KMS-11 (cell line): ENCODE measurements around the gene TMEM40.

Experiments
- H2AFZ ChIP-seq: fragments of 200-600 bp; sonication (generic); 2 replicates; pipeline ENCODE4 v1.6.1; 2016; ENCODE audit warnings: antibody characterized with exemption, mixed run types, low read depth
- H3K27ac ChIP-seq: fragments of 200-600 bp; sonication (generic); 2 replicates; pipeline ENCODE4 v1.6.1; 2016; ENCODE audit warnings: mild to moderate bottlenecking, mixed run types
- H3K27me3 ChIP-seq: fragments of 200-600 bp; sonication (generic); 2 replicates; pipeline ENCODE4 v1.6.1; 2017; ENCODE audit warnings: mild to moderate bottlenecking, low read depth, mixed run types, moderate library complexity; ENCODE audit not compliant: insufficient read depth
- H3K36me3 ChIP-seq: fragments of 200-600 bp; sonication (generic); 2 replicates; pipeline ENCODE4 v1.6.1; 2017; ENCODE audit warnings: mild to moderate bottlenecking, mixed run types; ENCODE audit not compliant: insufficient read depth
- H3K4me1 ChIP-seq: fragments of 200-600 bp; sonication (generic); 2 replicates; pipeline ENCODE4 v1.6.1; 2016; ENCODE audit warnings: mild to moderate bottlenecking, low read depth, mixed run types; ENCODE audit not compliant: poor library complexity, severe bottlenecking
- H3K4me2 ChIP-seq: fragments of 200-600 bp; sonication (generic); 2 replicates; pipeline ENCODE4 v1.7.0; 2016; ENCODE audit warnings: mild to moderate bottlenecking, mixed run types
- H3K4me3 ChIP-seq: fragments of 200-600 bp; sonication (generic); IDR thresholded peaks from 2 replicates; pipeline ENCODE4 v1.6.1; 2017; ENCODE audit warnings: low read depth, low read length, mixed read lengths; ENCODE audit not compliant: insufficient read depth
- H3K79me2 ChIP-seq: fragments of 200-600 bp; sonication (generic); 2 replicates; pipeline ENCODE4 v1.6.1; 2016; ENCODE audit warnings: low read depth, mixed run types; ENCODE audit not compliant: insufficient read depth
- H3K9ac ChIP-seq: fragments of 200-600 bp; sonication (generic); 2 replicates; pipeline ENCODE4 v1.6.1; 2016; ENCODE audit warnings: mild to moderate bottlenecking, mixed run types
- H4K20me1 ChIP-seq: fragments of 200-600 bp; sonication (generic); 2 replicates; pipeline ENCODE4 v1.6.1; 2016; ENCODE audit warnings: mild to moderate bottlenecking, mixed run types; ENCODE audit not compliant: insufficient read depth
- CTCF ChIP-seq: fragments of 200-600 bp; sonication (generic); conservative IDR thresholded peaks from 2 replicates; pipeline ENCODE4 v1.6.1; 2017; ENCODE audit warnings: low read depth, mild to moderate bottlenecking, antibody characterized with exemption, low read length, moderate library complexity, mixed read lengths

TMEM40 gene

GRCh38 chr3:12756635-12757034 lies 2.4 kb downstream of the TMEM40 start:
- no peaks in the 10 kb centered on the region for H3K36me3 ChIP-seq
- H3K27ac ChIP-seq, result no peak overlapping the region
- H2AFZ ChIP-seq, result no peak overlapping the region
- H3K79me2 ChIP-seq, result no peaks in the 10 kb centered on the region
- H3K4me1 ChIP-seq, result no peaks in the 10 kb centered on the region
- no peak overlapping the region for H3K4me2 ChIP-seq
- no peaks in the 10 kb centered on the region for H3K27me3 ChIP-seq
- H3K9ac ChIP-seq, result no peak overlapping the region
- no peaks in the 10 kb centered on the region for H4K20me1 ChIP-seq
- no peak for TF ChIP-seq CTCF
- H3K4me3 ChIP-seq, result no peak overlapping the region

GRCh38 chr3:12756175-12756574 lies 2.9 kb downstream of the TMEM40 start:
- no peak overlapping the region for H3K27ac ChIP-seq
- no peaks in the 10 kb centered on the region for H4K20me1 ChIP-seq
- H3K4me2 ChIP-seq, result no peak overlapping the region
- H3K27me3 ChIP-seq, result no peaks in the 10 kb centered on the region
- no peaks in the 10 kb centered on the region for H3K79me2 ChIP-seq
- no peaks in the 10 kb centered on the region for H3K36me3 ChIP-seq
- no peak for TF ChIP-seq CTCF
- no peak overlapping the region for H3K4me3 ChIP-seq
- H2AFZ ChIP-seq, result no peak overlapping the region
- H3K4me1 ChIP-seq, result no peaks in the 10 kb centered on the region
- H3K9ac ChIP-seq, result no peak overlapping the region

GRCh38 chr3:12755754-12756153 lies 3.3 kb downstream of the TMEM40 start:
- no peak overlapping the region for H3K9ac ChIP-seq
- no peak overlapping the region for H2AFZ ChIP-seq
- no peaks in the 10 kb centered on the region for H3K79me2 ChIP-seq
- H4K20me1 ChIP-seq, result no peaks in the 10 kb centered on the region
- TF ChIP-seq CTCF, result no peak
- no peak overlapping the region for H3K4me3 ChIP-seq
- no peak overlapping the region for H3K4me2 ChIP-seq
- H3K4me1 ChIP-seq, result no peaks in the 10 kb centered on the region
- no peaks in the 10 kb centered on the region for H3K36me3 ChIP-seq
- no peak overlapping the region for H3K27ac ChIP-seq
- H3K27me3 ChIP-seq, result no peaks in the 10 kb centered on the region

- Histone ChIP-seq H3K4me2 (no peak overlapping the region), H3K9ac (no peak overlapping the region)
- TF ChIP-seq CTCF, result no peak
These were observed 4.7 kb downstream of the TMEM40 start for GRCh38 chr3:12754313-12754712.

More at GRCh38 chr3:12754313-12754712, 4.7 kb downstream of the TMEM40 start:
- H3K27ac ChIP-seq, result no peak overlapping the region
- H3K4me3 ChIP-seq, result no peak overlapping the region
- no peaks in the 10 kb centered on the region for H3K36me3 ChIP-seq
- no peaks in the 10 kb centered on the region for H3K79me2 ChIP-seq
- no peak overlapping the region for H2AFZ ChIP-seq
- no peaks in the 10 kb centered on the region for H3K4me1 ChIP-seq
- no peaks in the 10 kb centered on the region for H4K20me1 ChIP-seq
- no peaks in the 10 kb centered on the region for H3K27me3 ChIP-seq
